IMR-90 (cell line): ENCODE measurements around the gene SPRED2.

Experiments used
- BHLHE40 ChIP-seq: fragments of 150-350 bp; IDR thresholded peaks from 2 replicates; pipeline ENCODE4 v1.6.1; 2016; ENCODE audit warnings: mild to moderate bottlenecking, low read depth, low read length
- CEBPB ChIP-seq: IDR thresholded peaks from 2 replicates; pipeline ENCODE4 v1.6.1; 2012; ENCODE audit warnings: low read depth, low read length, improper control_type of control experiment
- CHD1 ChIP-seq: IDR thresholded peaks from 2 replicates; pipeline ENCODE4 v1.6.1; 2012; ENCODE audit warnings: low read depth, low read length, improper control_type of control experiment
- CTCF ChIP-seq: conservative IDR thresholded peaks from 2 replicates; pipeline ENCODE4 v1.5.1; 2012; ENCODE audit warnings: mild to moderate bottlenecking, low read depth, low read length, improper control_type of control experiment
- FOS ChIP-seq: fragments of 150-350 bp; IDR thresholded peaks from 2 replicates; pipeline ENCODE4 v1.6.1; 2016; ENCODE audit warnings: low read depth, low read length
- MXI1 ChIP-seq: IDR thresholded peaks from 2 replicates; pipeline ENCODE4 v1.6.1; 2012; ENCODE audit warnings: low read depth, mild to moderate bottlenecking, low read length, moderate library complexity, borderline replicate concordance
- POLR2A ChIP-seq: IDR thresholded peaks from 2 replicates; pipeline ENCODE4 v1.6.1; 2012; ENCODE audit warnings: mild to moderate bottlenecking, low read depth, low read length
- RAD21 ChIP-seq: IDR thresholded peaks from 2 replicates; pipeline ENCODE4 v1.6.1; 2012; ENCODE audit warnings: low read length, improper control_type of control experiment
- USF2 ChIP-seq: fragments of 150-350 bp; IDR thresholded peaks from 2 replicates; pipeline ENCODE4 v1.6.1; 2017; ENCODE audit warnings: mild to moderate bottlenecking, antibody characterized with exemption, low read length, low read depth

- TF ChIP-seq CTCF (no peak), RAD21 (no peak), USF2 (no peak), BHLHE40 (no peak), POLR2A (no peak), CHD1 (no peak), FOS (no peak), CEBPB (no peak), MXI1 (no peak)
These were observed 59.8 kb downstream of the SPRED2 start for GRCh38 chr2:65372619-65373018.
